Glomerular endothelial cell (primary cell): ENCODE results near the gene KPNA1. TPM values are rescaled to one million over a fixed set of nuclear protein-coding genes. Genes with fewer than 3 reads are reported as not detected.
"Not testable (repeated sequence)": the region's sequence is repeated elsewhere in the genome, so short reads cannot be mapped to it uniquely, and the experiment has no call there.

Source experiments
- DNase-seq: peaks from one replicate; pipeline ENCODE4 v3.0.0-alpha.2; 2011; ENCODE audit warnings: low read depth, low spot score; ENCODE audit errors: extremely low read depth
- total RNA-seq: library from RNA; depleted of rRNA; stranded (reverse); fragments of >200 nt; gene quantifications from 2 replicates; pipeline ENCODE4 v1.2.3, GENCODE V29; 2015

The KPNA1 gene
- total RNA-seq, 1 donor from 2014 or later: 45.1 TPM

GRCh38 chr3:122520861-122521260 lies 6.1 kb upstream of the KPNA1 start:
- DNase-seq: no peak

DNA sequence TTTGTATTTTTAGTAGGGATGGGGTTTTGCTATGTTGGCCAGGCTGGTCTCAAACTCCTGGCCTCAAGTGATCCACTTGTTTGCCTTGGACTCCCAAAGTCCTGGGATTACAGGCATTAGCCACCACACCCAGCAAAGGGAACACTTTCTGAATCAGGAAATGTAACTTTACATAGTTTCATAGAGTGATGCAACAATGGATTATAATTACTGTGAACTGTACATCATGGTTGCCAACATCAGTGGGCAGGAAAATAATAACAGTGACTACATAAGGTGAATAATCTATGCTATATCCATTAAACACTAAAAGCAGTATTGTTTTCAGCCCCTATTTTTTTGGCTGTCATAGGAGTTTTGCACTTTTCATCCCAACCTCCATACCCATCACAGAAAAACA lies 5.0 kb upstream of the KPNA1 start:
- DNase-seq: no peak

- no peak for DNase-seq
Observed at GRCh38 chr3:122516846-122517360, 2.2 kb upstream of the KPNA1 start.

GRCh38 chr3:122515870-122516269 lies 1.1 kb upstream of the KPNA1 start:
- no peak for DNase-seq

GRCh38 chr3:122515020-122515468 lies 305 bp upstream of the KPNA1 start:
- DNase-seq: no peak

- no peak for DNase-seq
Observed at GRCh38 chr3:122513386-122514122, 1.2 kb downstream of the KPNA1 start.

DNA sequence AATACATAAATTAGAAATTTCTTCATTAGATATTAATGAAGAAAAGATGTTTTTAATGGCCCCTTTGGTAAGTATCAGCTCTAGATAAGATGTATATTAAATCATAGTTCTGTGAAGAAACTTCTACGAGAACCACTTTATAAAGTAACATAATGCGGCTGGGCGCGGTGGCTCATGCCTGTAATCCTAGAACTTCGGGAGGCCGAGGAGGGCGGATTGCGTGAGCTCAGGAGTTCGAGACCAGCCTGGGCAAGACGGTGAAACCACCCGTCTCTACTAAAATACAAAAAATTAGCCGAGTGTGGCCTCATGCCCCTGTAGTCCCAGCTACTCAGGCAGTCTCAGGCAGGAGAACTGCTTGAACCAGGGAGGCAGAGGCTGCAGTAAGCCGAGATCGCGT lies 2.5 kb downstream of the KPNA1 start:
- no peak for DNase-seq

GRCh38 chr3:122510878-122511535 lies 3.7 kb downstream of the KPNA1 start:
- DNase-seq: no peak

DNA sequence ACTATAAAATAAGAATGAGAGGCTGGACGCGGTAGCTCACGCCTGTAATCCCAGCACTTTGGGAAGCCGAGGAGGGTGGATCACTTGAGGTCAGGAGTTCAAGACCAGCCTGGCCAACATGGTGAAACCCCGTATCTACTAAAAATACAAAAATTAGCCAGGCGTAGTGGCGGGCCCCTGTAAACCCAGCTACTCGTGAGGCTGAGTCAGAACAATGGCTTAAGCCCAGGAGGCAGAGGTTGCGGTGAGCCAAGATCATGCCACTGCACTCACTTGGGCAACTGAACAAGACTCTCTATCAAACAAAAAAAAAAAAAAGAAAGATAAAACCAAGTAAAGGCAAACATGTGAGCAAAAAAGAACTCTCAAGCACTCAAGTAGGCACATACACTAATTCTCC lies 5.8 kb downstream of the KPNA1 start:
- not testable (repeated sequence) for DNase-seq

- DNase-seq: no peak
Observed at GRCh38 chr3:122508135-122508914, 6.4 kb downstream of the KPNA1 start.

DNA sequence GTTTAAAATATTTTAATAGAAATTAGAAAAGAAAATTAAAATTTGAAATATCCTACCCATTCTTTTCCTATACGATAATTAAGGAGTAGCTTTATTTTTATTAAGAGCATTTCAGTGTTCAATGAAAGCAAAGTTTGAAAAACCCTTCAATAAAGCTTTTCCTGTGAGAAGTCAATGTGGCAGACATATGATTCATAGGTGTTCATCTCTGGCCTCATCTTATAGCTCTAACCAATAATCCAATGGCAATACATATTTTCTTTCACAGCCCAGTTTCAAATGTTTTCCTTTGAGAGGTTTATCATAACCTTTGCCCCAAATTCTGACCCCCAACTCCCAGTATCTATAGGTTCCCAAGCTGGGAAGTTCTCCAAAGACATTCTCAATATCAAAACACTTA lies 8.3 kb downstream of the KPNA1 start:
- no peak for DNase-seq

GRCh38 chr3:122505676-122506075 lies 9.1 kb downstream of the KPNA1 start:
- no peak for DNase-seq

DNA sequence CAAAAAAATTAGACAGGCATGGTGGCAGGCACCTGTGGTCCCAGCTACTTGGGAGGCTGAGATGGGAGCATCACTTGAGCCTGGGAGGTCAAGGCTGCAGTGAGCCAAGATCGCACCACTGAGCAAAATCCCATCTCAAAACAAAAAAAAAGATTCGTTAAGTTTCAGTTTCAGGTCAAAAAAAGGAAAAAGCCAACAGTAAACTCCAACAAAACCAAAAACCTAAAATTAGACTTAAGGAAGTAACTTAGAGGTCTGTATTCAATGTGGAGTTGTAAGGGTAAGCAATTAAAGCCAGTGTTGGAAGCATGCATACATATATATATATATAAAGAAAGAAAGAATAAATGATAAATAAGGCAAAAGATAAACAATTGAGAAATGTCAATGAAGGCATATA lies 11.8 kb downstream of the KPNA1 start:
- no peak for DNase-seq

GRCh38 chr3:122502139-122502538 lies 12.6 kb downstream of the KPNA1 start:
- no peak for DNase-seq

DNA sequence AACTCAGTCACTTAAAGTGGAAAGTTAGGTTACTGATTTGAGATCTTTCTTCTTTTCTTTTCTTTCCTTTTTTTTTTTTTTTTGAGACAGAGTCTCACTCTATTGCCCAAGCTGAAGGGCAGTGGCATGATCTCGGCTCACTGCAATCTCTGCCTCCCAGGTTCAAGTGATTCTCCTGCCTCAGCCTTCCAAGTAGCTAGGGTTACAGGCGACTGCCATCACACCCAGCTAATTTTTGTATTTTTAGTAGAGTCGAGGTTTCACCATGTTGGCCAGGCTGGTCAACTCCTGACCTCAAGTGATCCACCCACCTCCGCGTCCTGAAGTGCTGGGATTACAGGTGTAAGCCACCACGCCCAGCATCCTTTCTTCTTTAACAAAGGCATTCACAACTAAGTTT lies 13.8 kb downstream of the KPNA1 start:
- DNase-seq: not testable (repeated sequence)

- no peak for DNase-seq
Observed at GRCh38 chr3:122498152-122498551, 16.6 kb downstream of the KPNA1 start.

- DNase-seq: no peak
Observed at GRCh38 chr3:122497425-122497824, 17.3 kb downstream of the KPNA1 start.

- DNase-seq: no peak
Observed at GRCh38 chr3:122496508-122496907, 18.2 kb downstream of the KPNA1 start.

DNA sequence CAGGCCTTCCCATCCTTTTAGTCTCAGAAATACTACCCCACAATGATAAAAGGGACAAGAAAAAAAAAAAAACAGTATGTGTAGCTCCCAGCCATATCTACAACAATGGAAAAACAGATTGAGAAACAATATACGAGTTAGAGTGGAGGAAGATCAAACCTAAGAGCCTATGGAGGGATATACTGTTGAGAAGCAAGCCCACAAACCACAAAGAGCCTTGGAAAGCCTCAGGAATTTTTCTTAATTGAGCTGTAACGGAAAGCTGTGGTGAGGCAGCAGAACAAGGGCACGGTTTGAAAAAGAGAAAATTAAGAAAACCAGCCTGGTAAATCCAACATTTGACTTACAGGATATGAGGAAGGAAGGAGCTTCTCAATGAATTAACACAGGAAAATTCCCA lies 21.4 kb downstream of the KPNA1 start:
- no peak for DNase-seq

DNA sequence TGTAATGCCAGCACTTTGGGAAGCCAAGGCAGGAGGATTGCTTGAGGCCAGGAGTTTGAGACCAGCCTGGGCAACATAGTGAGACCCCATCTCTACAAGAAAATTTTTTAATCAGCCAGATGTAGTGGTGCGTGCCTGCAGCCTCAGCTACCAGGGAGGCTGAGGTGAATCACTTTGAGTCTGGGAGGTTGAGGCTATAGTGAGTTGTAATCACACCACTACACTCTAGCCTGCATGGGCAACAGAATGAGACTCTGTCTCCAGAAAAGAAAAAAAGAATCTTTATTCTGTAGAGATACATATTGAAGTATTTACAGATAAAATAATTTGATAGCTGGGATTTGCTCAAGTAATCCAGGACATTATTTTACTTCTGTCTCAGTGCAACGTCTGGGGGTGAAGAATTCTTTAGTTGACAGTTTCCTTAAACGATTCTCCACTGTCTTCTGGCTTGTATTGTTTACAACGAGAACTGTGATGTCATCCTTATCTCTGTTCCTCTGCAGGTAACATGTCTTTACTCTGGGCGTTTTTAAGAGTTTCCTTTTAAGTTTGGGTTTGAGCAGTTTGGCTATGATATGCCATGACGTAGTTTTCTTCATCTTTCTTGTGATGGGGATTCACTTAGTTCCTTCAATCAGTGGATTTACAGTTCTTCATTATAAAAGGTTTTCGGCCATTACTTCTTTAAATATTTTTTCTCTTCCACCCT lies 26.3 kb downstream of the KPNA1 start:
- DNase-seq: no peak

GRCh38 chr3:122484985-122485384 lies 29.8 kb downstream of the KPNA1 start:
- DNase-seq: no peak
